T-helper 1 cell (primary cell): Measurements from ENCODE around the gene SH2D3A.
A peak's percentile ranks its signal among the peaks of the same experiment; 100 is the strongest.
"Not testable (repeated sequence)": the region's sequence is repeated elsewhere in the genome, so short reads cannot be mapped to it uniquely, and the experiment has no call there.

ENCODE experiments used
- DNase-seq, 5 donors: peaks; one replicate each; pipeline ENCODE4 v3.0.0-alpha.2; 2012 to 2020

The SH2D3A gene

DNA sequence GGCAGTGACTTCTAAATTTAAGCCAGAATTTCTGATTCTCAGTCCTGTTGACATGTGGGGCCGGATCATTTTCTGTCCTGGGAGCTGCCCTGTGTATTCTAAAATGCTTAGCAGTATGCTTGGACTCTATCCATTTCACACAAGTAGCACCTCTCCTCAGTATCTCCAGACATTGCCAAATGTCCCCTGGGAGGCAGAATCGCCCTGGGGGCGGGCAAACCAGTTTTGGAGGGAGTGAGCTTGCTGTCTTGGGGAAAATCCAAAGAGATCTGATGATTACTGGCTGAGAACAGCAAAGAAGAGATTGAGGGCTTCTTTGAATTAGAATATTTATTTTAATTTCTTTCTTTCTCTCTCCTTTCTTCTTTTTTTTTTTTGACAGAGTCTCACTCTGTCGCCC is 21.7 kb upstream of the SH2D3A start:
- no peak for DNase-seq

- no peak for DNase-seq
These were observed 20.2 kb upstream of the SH2D3A start for GRCh38 chr19:6787393-6787792.

DNA sequence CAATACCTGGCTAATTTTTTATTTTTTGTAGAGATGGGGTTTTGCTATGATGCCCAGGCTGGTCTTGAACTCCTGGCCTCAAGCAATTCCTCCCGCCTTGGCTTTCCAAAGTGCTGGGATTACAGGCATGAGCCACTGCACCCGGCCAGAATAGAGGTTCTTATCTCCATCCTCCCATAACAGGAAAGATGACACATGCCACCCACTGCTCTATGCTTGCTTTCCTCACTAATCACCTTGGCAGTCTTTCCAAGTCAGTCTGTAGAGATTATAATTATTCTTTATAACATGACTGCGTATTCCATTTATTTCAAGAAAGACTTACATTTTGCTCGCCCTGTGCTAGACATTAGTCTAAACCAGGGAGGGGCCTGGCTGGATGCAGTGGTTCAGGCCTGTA is 12.0 kb upstream of the SH2D3A start:
- DNase-seq = no peak

- DNase-seq = no peak
These were observed 11.2 kb upstream of the SH2D3A start for GRCh38 chr19:6778386-6778785.

- DNase-seq = no peak
These were observed 10.2 kb upstream of the SH2D3A start for GRCh38 chr19:6777434-6777833.

GRCh38 chr19:6776999-6777398 is 9.8 kb upstream of the SH2D3A start:
- DNase-seq = no peak

- not testable (repeated sequence) for DNase-seq
These were observed 8.8 kb upstream of the SH2D3A start for GRCh38 chr19:6776045-6776444.

- no peak for DNase-seq
These were observed 7.8 kb upstream of the SH2D3A start for GRCh38 chr19:6774821-6775707.

- DNase-seq = peak in 3 of 5 donors; percentile 35 to 55 (median 37)
These were observed 6.2 kb upstream of the SH2D3A start for GRCh38 chr19:6773323-6773931.

DNA sequence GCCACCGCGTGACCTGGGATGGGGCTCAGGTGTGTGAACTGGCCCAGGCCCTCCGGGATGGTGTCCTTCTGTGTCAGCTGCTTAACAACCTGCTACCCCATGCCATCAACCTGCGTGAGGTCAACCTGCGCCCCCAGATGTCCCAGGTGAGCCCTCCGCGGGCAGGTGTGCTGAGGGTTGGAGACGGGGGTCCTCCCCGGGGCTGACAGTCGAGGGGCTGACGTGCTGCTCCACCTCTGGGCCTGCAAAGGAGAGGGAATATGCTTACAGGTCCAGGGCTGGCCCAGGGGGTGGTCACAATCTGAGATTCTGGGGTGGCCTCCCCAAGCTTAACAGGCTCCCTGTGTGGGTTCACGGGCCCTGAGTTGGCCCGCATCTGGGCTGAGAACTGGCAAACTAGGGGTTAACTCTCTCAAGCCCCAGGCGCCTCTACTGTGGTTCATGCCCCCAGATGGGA is 5.7 kb upstream of the SH2D3A start:
- no peak for DNase-seq

DNA sequence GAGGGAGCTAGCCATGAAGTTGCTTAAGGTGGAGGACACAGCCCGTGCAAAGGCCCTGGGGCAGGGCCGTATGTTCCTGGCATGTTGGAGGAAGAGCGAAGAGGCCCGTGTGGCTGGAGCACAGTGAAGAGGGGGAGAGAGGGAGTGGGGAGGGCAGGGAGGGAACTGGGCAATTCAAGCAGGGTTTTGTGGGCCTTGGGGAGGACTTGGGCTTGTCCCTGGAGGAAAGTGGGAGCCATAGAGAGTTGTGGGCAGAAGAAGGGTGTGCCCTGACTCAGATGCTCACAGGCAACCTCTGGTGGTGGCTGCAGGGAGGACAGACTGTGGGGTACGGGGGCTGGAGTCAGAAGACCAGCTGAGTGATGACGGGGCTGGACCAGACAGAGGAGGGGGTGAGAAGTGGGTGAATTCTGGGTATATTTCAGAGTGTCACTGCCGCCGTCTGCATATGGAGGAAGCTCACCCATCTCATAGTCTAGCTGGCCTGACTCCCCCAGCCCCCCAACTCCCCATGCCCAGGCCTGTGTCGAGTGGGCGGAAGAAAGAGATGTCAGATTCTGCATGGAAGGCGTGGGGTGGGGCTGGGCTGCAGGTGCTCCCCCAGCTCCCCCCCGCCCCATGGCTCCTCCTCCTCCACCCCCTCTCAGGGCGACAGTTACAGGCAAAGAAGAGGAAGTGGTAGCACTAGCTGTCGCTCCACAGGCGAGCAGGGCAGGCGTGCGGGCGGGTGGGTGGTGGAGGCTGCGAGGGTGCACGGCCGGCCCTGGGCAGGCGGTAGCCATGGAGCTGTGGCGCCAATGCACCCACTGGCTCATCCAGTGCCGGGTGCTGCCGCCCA is 5.0 kb upstream of the SH2D3A start, which contains the start of gene VAV1:
VAV1 (plus strand) TSS at position 681 of the 838 bp plus-strand sequence; CDS start at position 781, 100 bp downstream.
- peak; percentile 67 to 92 (median 76) for DNase-seq

DNA sequence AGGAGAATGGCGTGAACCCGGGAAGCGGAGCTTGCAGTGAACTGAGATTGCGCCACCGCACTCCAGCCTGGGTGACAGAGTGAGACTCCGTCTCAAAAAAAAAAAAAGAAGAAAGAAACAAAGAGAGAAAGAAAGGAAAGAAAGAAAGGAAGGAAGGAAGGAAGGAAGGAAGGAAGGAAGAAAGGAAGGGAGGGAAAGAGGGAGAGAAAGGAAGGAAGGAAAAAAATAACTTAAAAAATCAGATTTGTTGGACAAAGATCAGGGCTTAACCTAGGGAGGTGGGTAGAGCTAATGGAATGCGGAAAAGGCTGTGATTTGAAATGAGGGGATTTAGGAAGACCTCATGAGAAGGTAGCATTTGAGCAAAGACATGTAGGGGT is 4.4 kb upstream of the SH2D3A start:
- DNase-seq = not testable (repeated sequence)

- DNase-seq = no peak
These were observed 1.9 kb upstream of the SH2D3A start for GRCh38 chr19:6769006-6769619.

DNA sequence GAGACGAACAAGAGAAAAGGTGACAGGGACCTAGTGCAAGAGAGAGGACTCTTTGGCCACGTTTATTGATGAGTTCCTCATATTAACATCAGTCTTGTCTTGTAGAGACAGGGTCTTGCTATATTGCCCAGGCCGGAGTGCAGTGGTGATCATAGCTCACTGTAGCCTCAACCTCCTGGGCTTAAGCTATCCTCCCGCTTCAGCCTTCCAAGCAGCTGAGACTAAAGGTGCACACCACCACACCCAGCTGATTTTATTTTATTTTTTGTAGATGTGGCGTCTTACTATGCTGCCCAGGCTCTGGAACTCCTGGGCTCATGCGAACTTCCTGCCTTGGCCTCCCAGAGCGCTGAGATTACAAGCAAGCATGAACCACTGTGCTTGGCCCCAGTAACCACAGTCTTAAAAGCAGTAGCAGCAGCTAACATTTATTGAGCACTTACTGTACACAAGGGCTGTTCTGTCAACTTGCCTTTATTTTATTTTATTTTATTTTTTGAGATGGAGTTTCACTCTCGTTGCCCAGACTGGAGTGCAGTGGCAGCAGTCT is 1.1 kb upstream of the SH2D3A start:
- peak in 2 of 5 donors; percentile 18 to 40 for DNase-seq

- no peak for DNase-seq
These were observed 216 bp downstream of the SH2D3A start for GRCh38 chr19:6767081-6767356.

DNA sequence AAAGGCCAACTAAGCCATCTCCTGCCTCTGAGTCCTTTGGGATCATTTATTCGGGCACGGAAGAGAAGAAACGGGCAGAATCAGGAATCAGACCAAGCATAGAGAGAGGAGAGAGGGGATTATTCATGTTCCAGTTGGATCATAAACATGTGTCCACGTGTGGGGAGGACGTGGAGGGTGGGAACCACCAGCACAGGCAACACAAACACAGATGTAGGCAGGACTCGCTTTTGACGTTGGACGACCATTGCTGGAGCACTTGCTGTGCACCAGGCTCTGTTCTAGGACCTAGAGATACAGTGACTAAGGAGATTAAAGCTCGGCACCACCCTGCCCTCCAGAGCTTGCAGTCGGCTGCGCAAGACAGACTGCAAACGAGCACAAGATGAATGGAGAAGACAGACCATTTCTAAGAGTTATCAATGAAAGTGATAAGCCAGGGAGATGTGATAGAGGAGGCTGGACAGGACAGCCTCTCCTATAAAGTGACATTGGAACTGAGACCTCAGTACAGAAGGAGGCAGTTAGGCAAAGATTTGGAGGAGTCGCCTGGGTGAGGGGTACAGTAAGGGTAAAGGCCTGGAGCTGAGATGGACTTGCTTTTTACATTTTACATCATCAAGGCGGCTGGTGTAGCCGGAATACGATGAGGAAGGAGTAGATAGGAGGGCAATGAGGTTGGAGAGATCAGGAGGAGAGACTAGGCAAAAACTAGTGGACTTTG is 716 bp downstream of the SH2D3A start:
- peak in 1 of 5 donors; percentile 31 for DNase-seq

GRCh38 chr19:6765738-6766356 is 1.4 kb downstream of the SH2D3A start:
- peak in 1 of 5 donors; percentile 32 for DNase-seq

DNA sequence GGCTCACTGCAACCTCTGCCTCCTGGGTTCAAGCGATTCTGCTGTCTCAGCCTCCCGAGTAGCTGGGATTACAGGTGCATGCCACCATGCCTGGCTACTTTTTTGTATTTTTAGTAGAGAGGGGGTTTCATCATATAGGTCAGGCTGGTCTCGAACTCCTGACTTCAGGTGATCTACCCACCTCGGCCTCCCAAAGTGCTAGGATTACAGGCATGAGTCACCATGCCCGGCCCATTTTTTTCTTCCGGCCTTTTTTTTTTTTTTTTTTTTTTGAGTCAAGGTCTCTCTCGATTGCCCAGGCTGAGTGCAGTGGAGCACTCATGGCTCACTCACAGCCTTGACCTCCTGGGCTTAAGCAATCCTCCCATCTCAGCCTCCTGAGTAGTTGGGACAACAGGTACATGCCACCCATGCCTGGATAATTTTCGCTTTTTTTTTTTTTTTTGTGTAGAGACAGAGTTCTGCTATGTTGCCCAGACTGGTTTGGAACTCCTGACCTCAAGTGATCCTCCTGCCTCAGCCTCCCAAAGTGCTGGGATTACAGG is 4.9 kb downstream of the SH2D3A start:
- not testable (repeated sequence) for DNase-seq

GRCh38 chr19:6761053-6761676 is 6.1 kb downstream of the SH2D3A start:
- DNase-seq = no peak

GRCh38 chr19:6760606-6761005 is 6.6 kb downstream of the SH2D3A start:
- DNase-seq = no peak
